ENCODE data around the gene WDR33. TPM values are rescaled to one million over a fixed set of nuclear protein-coding genes. Genes with fewer than 3 reads are reported as not detected.
A peak's percentile ranks its signal among the peaks of the same experiment; 100 is the strongest.

Gene WDR33
- total and polyA plus RNA-seq, 2 donors (not counting 3 experiments of a cell fraction or from before 2014, with no cell fraction given) = 16.4 to 52.5 TPM

DNA sequence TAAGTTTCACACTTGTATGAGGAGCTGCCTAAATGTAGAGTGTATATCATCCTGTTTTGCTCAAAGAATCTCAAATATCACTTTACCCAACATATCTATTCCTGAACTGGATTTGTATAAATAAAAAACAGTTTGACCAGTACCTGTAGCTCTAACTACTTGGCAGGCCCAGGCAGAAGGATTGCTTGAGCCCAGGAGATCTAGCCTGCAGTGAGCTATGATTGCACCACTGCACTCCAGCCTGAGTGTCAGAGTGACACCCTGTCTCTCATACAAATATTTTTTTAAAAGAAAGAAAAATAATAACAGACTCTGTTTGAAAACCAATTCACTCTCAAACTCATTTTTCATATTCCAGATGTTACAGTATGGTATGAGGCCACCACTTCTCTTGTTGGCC lies 127.9 kb downstream of the WDR33 start:
- Histone ChIP-seq H2AFZ (ENCODE audit: low read depth, low read length) (no peak overlapping the region), H3K4me2 (ENCODE audit: insufficient read depth, low read length) (no peak overlapping the region), H3K79me2 (ENCODE audit: control insufficient read depth, insufficient read depth, low read length) (no peaks in the 10 kb centered on the region), H3K9me3 (replicated peaks; ENCODE audit: control insufficient read depth, insufficient read depth, low read length) (no peaks in the 10 kb centered on the region), H3K4me3 (replicated peaks in 1 of 3; ENCODE audit: insufficient read depth in 1 of 3, low read depth in 1 of 3, low read length in 3 of 3) (no peak overlapping the region), H3K9ac (replicated peaks; ENCODE audit: extremely low read depth, insufficient read depth, low read length) (no peak overlapping the region), H3K27ac (ENCODE audit: insufficient read depth, low read depth, low read length) (no peak overlapping the region), H3K4me1 (ENCODE audit: control insufficient read depth, extremely low read depth, insufficient read depth, low read length) (peaks cover 12% of the 10 kb centered on the region), H3K9me1 (replicated peaks; ENCODE audit: control insufficient read depth, extremely low read depth, insufficient read depth, low read length) (no peaks in the 10 kb centered on the region), H3K36me3 (ENCODE audit: control insufficient read depth in 2 of 2, extremely low read depth in 1 of 2, insufficient read depth in 2 of 2, low read length in 2 of 2) (no peaks in the 10 kb centered on the region), H3K27me3 (ENCODE audit: control insufficient read depth in 2 of 2, insufficient read depth in 2 of 2, low read length in 2 of 2) (no peaks in the 10 kb centered on the region), H4K20me1 (replicated peaks; ENCODE audit: control insufficient read depth, extremely low read depth, insufficient read depth, low read length) (no peaks in the 10 kb centered on the region)
- intact Hi-C loops (cut with micrococcal nuclease) (no loop called here), dilution Hi-C loops (cut with MboI; ENCODE audit: extremely low pct_ligation_motif_present, low sequenced_read_pairs) (no loop called here)
- no TSS peak for BruUV-seq (replicated peaks)
- TF ChIP-seq GATA2 (IDR thresholded peaks at IDR 0.05; ENCODE audit: insufficient read depth, insufficient read length, low read depth, low read length) (no peak), EZH2 (IDR thresholded peaks at IDR 0.05; ENCODE audit: borderline replicate concordance, low read depth, low read length, severe bottlenecking) (no peak), MYC (IDR thresholded peaks at IDR 0.05; ENCODE audit: low read depth, low read length) (no peak), POLR2A (IDR thresholded peaks at IDR 0.05; ENCODE audit: low read depth, low read length) (no peak), POLR2AphosphoS5 (IDR thresholded peaks at IDR 0.05; ENCODE audit: insufficient read depth, low read depth, low read length) (no peak), JUN (IDR thresholded peaks at IDR 0.05; ENCODE audit: borderline replicate concordance, insufficient read depth, insufficient read length, low read depth) (no peak), FOS (IDR thresholded peaks at IDR 0.05; ENCODE audit: borderline replicate concordance, insufficient read depth, low read length) (no peak)
- TF ChIP-seq, protein P1, sequence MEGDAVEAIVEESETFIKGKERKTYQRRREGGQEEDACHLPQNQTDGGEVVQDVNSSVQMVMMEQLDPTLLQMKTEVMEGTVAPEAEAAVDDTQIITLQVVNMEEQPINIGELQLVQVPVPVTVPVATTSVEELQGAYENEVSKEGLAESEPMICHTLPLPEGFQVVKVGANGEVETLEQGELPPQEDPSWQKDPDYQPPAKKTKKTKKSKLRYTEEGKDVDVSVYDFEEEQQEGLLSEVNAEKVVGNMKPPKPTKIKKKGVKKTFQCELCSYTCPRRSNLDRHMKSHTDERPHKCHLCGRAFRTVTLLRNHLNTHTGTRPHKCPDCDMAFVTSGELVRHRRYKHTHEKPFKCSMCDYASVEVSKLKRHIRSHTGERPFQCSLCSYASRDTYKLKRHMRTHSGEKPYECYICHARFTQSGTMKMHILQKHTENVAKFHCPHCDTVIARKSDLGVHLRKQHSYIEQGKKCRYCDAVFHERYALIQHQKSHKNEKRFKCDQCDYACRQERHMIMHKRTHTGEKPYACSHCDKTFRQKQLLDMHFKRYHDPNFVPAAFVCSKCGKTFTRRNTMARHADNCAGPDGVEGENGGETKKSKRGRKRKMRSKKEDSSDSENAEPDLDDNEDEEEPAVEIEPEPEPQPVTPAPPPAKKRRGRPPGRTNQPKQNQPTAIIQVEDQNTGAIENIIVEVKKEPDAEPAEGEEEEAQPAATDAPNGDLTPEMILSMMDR (IDR thresholded peaks at IDR 0.05; ENCODE audit: extremely low read depth in 1 of 2, insufficient read depth in 1 of 2, low read depth in 1 of 2, low read length in 2 of 2) = no peak
- TF ChIP-seq, protein P2, sequence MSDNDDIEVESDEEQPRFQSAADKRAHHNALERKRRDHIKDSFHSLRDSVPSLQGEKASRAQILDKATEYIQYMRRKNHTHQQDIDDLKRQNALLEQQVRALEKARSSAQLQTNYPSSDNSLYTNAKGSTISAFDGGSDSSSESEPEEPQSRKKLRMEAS (IDR thresholded peaks at IDR 0.05; ENCODE audit: insufficient read depth, insufficient read length) = no peak
- ChIA-PET CTCF (interaction anchor here (1.1 to 4.7 kb wide), 4 partner anchors 11 to 91 kb away, joined by 3 to 38 read pairs (median 10); no protein-coding TSS in a partner anchor), POLR2A (no interaction called here)
- DNase-seq (ENCODE audit: low read depth, low spot score) (peak; percentile 31), FAIRE-seq (peak; percentile 8)

Data from endothelial cell of umbilical vein (primary cell).